Kidney (tissue), 14 donors: ENCODE data around the gene TXNRD1. TPM values are rescaled to one million over a fixed set of nuclear protein-coding genes. Genes with fewer than 3 reads are reported as not detected.

ENCODE experiments used
- DNase-seq, 5 donors: peaks; one replicate each; pipeline ENCODE4 v3.0.0-alpha.2; 2013 to 2020
- FAIRE-seq: peaks from 2 replicates; lab custom pipeline; 2012; peaks lifted over from hg19 to GRCh38; lab: Jason Lieb, UNC
- H3K27ac ChIP-seq, 2 donors: one replicate each; pipeline ENCODE4 v1.7.0; 2013; ENCODE audit warnings: low read depth in 2 of 2, low read length in 2 of 2, inconsistent platforms in 1 of 2
- H3K27me3 ChIP-seq: one replicate; pipeline ENCODE4 v1.7.1; 2013; ENCODE audit warnings: low read length, inconsistent platforms; ENCODE audit not compliant: control insufficient read depth, insufficient read depth
- H3K36me3 ChIP-seq, 3 donors: one replicate each; pipeline versions ENCODE4 v1.7.0 to v1.7.1; 2013; ENCODE audit warnings: low read length in 3 of 3, control low read depth in 1 of 3, inconsistent platforms in 1 of 3; ENCODE audit not compliant: insufficient read depth in 3 of 3, control insufficient read depth in 2 of 3
- H3K4me1 ChIP-seq, 3 donors: one replicate each; pipeline versions ENCODE4 v1.7.0 to v1.7.1; 2013; ENCODE audit warnings: low read length in 3 of 3, inconsistent platforms in 1 of 3, low read depth in 1 of 3; ENCODE audit not compliant: control insufficient read depth in 2 of 3, insufficient read depth in 2 of 3
- H3K4me3 ChIP-seq, 3 donors: one replicate each; pipeline versions ENCODE4 v1.7.0 to v1.8.1; 2013; ENCODE audit warnings: low read length in 3 of 3, control low read depth in 1 of 3, inconsistent platforms in 1 of 3
- H3K9ac ChIP-seq, 3 donors: one replicate each; pipeline versions ENCODE4 v1.7.0 to v1.7.1; 2013; ENCODE audit warnings: low read length in 3 of 3, control low read depth in 1 of 3, inconsistent platforms in 1 of 3
- H3K9me3 ChIP-seq, 3 donors: one replicate each; pipeline versions ENCODE4 v1.7.0 to v1.7.1; 2013; ENCODE audit warnings: low read length in 3 of 3, control low read depth in 1 of 3, inconsistent platforms in 1 of 3; ENCODE audit not compliant: control insufficient read depth in 2 of 3, insufficient read depth in 1 of 3
- CTCF ChIP-seq: IDR thresholded peaks from 3 replicates; pipeline ENCODE4 v1.5.1; 2012; ENCODE audit warnings: mild to moderate bottlenecking, moderate library complexity, borderline replicate concordance; ENCODE audit not compliant: insufficient read depth; ENCODE audit errors: extremely low read depth
- intact Hi-C: fragments of 100-400 bp; cut with DNase I; formaldehyde crosslinking; loops from one replicate; pipeline ENCODE4 v1.11.1; 2022
- polyA plus RNA-seq: library from polyadenylated mRNA; stranded (reverse); fragments of 350-450 nt; fragmentation: Illumina TruSeq; extraction: RNeasy Lipid Tissue Mini Kit (QIAGEN cat#74804); gene quantifications from one replicate; pipeline ENCODE4 v1.2.3, GENCODE V29; 2014; ENCODE audit warnings: low read depth, low replicate concordance; ENCODE audit not compliant: insufficient read depth
- total RNA-seq: library from RNA; stranded (reverse); fragmentation: NEBNext Ultra II Directional; extraction: Animal tissue kit (Norgen Biotek cat#: 25700); gene quantifications from one replicate; pipeline ENCODE4 v1.2.1, GENCODE V29; 2021
- donor health status: control.
- donor health status: control.
- donor health status: control.
- donor health status: control.
- donor health status: control.
- donor health status: DM: yes; HTN: yes; CAD: no.
- donor health status: Normal renal cell carcinoma (clear cell type).

Gene TXNRD1
- total and polyA plus RNA-seq, 2 donors from 2014 or later, result 45.0 to 73.2 TPM

- H3K27me3 ChIP-seq, result no peaks in the 10 kb centered on the region
- no peak for DNase-seq
- no peak overlapping the region for H3K27ac ChIP-seq
- H3K9me3 ChIP-seq, result peaks cover 0 to 7% (median 5%) of the 10 kb centered on the region in 3 donors
- H3K4me1 ChIP-seq, result no peaks in the 10 kb centered on the region
- no peaks in the 10 kb centered on the region for H3K36me3 ChIP-seq
- FAIRE-seq, result no peak
- no peak for TF ChIP-seq CTCF
- intact Hi-C loops, result loop anchor here (10.0 kb wide), 1 partner anchor 683 kb away; no protein-coding TSS in a partner anchor
- no peak overlapping the region for H3K4me3 ChIP-seq
- no peak overlapping the region for H3K9ac ChIP-seq
These were observed 156.6 kb downstream of the TXNRD1 start for GRCh38 chr12:104372061-104372720.

GRCh38 chr12:104372721-104373335 lies 157.2 kb downstream of the TXNRD1 start:
- intact Hi-C loops, result loop anchor here (10.0 kb wide), 1 partner anchor 682 kb away; no protein-coding TSS in a partner anchor
- Histone ChIP-seq H3K4me1 (no peaks in the 10 kb centered on the region), H3K9me3 (peaks cover 0 to 7% (median 5%) of the 10 kb centered on the region in 3 donors), H3K27me3 (no peaks in the 10 kb centered on the region), H3K4me3 (no peak overlapping the region), H3K9ac (no peak overlapping the region), H3K27ac (no peak overlapping the region), H3K36me3 (no peaks in the 10 kb centered on the region)
- FAIRE-seq, result no peak
- DNase-seq, result no peak
- no peak for TF ChIP-seq CTCF

- Histone ChIP-seq H3K27me3 (no peaks in the 10 kb centered on the region), H3K4me3 (no peak overlapping the region), H3K9me3 (peaks cover 0 to 7% (median 5%) of the 10 kb centered on the region in 3 donors), H3K9ac (no peak overlapping the region), H3K4me1 (no peaks in the 10 kb centered on the region), H3K36me3 (no peaks in the 10 kb centered on the region), H3K27ac (no peak overlapping the region)
- TF ChIP-seq CTCF, result no peak
- intact Hi-C loops, result loop anchor here (10.0 kb wide), 1 partner anchor 681 kb away; no protein-coding TSS in a partner anchor
- FAIRE-seq, result no peak
- DNase-seq, result no peak
These were observed 158.5 kb downstream of the TXNRD1 start for GRCh38 chr12:104374071-104374470.
